Astrocyte of the hippocampus (primary cell): ENCODE data around the gene WNT10A.
"Not testable (repeated sequence)": the region's sequence is repeated elsewhere in the genome, so short reads cannot be mapped to it uniquely, and the experiment has no call there.

Source experiments
- DNase-seq: peaks from one replicate; pipeline ENCODE4 v3.0.0; 2011; ENCODE audit warnings: low read depth, low spot score

WNT10A gene

GRCh38 chr2:218880102-218880858 is at the start of gene WNT10A:
WNT10A (plus strand) TSS chr2:218880852; CDS start chr2:218880996, 144 bp downstream.
- DNase-seq, result no peak

DNA sequence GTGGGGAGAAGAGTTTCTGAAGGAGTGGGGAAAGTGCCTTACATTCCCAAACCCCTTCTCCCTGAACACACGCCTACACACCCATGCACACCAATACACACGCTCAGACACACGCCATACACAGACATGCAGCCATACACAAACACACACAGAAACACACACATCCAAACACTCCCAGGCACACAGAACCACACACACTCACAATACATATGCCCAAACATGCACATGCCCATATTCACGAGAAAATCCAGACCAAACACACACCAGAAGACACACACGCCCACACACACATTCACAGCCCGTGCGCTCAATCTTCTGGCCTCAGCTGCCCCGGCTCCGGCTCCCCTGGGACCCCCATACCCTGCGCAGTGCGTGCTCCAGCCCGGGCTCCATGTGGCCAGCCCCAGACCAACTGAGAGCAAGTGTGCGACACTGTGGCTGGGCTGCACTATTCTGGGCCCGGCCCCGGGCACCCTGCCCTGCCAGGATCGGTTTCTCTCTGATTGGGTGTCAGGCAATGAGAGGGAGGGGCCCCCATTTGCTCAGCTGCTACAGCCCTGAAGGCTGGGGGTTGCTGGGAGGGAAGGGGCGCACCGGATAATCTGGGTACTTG is 49.2 kb upstream of the WNT10A start, which contains the start of gene PRKAG3:
TSS of gene PRKAG3 (minus strand) at position 426 of the 613 bp plus-strand sequence.
- DNase-seq, result no peak

GRCh38 chr2:218832081-218832480 is 48.6 kb upstream of the WNT10A start:
- no peak for DNase-seq

- DNase-seq, result no peak
Observed at GRCh38 chr2:218832520-218832919, 48.1 kb upstream of the WNT10A start.

DNA sequence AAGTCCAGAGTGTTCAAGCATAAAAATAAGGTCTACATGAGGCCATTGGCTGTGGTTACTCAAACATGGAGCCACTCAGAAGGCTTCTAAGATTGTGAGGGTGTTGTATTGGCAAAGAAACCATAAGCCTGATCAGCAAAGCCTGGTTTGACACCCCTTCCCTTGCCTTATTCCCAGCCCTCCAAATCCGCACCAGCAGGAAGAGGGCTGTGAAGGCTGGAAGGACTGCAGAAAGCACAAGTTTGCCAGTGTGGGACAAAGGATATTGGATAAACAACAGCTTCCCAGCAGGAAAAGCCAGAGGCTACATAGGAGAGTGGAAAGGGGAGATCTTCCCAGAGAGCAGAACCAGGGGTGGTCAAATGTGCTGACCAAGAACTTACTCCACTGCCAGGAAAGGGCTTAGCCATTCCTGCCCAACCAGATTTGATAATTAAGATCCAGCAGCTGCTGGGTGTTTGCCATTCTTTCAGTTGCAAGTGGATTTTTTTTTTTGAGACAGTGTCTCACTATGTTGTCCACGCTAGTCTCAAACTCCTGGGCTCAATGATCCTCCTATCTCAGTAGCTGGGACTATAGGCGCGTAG is 47.5 kb upstream of the WNT10A start:
- no peak for DNase-seq

GRCh38 chr2:218834685-218835084 is 46.0 kb upstream of the WNT10A start:
- no peak for DNase-seq

GRCh38 chr2:218837495-218837894 is 43.2 kb upstream of the WNT10A start:
- no peak for DNase-seq

- no peak for DNase-seq
Observed at GRCh38 chr2:218839430-218839829, 41.2 kb upstream of the WNT10A start.

GRCh38 chr2:218839888-218840287 is 40.8 kb upstream of the WNT10A start:
- DNase-seq, result no peak

DNA sequence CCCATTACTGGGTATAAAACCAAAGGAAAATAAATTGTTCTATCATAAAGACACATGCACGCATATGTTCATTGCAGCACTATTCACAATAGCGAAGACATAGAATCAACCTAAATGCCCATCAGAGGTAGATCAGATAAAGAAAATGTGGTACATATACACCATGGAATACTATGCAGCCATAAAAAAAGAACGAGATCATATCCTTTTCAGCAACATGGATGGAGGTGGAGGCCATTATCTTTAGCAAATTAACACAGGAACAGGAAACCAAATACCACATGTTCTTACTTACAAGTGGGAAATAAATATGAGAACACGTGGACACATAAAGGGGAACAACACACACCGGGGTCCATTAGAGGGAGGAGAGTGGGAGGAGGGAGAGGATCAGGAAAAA is 36.3 kb upstream of the WNT10A start:
- not testable (repeated sequence) for DNase-seq

DNA sequence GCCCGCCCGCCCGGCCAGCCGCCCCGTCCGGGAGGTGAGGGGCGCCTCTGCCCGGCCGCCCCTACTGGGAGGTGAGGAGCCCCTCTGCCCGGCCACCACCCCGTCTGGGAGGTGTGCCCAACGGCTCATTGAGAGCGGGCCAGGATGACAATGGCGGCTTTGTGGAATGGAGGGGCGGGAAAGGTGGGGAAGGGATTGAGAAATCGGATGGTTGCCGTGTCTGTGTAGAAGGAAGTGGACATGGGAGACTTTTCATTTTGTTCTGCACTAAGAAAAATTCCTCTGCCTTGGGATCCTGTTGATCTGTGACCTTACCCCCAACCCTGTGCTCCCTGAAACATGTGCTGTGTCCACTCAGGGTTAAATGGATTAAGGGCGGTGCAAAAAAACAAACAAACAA is 33.7 kb upstream of the WNT10A start:
- not testable (repeated sequence) for DNase-seq

DNA sequence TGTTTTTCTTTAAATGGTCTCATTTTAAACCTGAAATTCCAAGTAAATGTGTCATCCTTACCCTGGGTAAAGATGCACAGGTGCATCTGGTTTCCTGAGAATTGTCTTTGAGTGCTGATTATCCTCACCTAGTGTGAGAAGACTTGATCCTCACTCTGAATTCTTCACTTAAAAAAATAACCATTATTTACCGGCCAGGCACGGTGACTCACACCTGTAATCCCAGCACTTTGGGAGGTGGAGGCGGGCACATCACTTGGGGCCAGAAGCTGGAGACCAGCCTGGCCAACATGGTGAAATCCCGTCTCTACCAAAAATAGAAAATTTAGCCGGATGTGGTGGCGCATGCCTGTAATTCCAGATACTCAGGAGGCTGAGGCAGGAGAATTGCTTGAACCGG is 30.9 kb upstream of the WNT10A start:
- DNase-seq, result no peak

DNA sequence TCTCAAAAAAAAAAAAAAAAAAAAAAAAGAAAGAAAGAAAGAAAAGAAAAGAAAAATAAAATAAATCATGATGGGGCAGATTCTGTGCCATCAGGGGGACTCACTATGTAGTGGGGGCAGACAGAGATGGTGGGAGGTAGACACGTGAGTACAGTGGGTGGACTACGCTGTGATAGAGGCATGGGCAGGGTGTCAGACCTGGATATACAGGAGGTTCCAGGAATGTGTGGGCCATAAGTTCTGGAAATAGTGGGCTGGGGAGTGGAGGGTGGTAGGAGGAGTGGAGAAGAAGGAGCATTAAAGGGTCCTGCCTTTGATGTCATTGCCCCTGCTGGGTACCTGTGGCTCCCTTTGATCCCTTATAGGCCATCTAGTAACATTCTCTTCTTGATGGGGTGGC is 29.9 kb upstream of the WNT10A start:
- no peak for DNase-seq

DNA sequence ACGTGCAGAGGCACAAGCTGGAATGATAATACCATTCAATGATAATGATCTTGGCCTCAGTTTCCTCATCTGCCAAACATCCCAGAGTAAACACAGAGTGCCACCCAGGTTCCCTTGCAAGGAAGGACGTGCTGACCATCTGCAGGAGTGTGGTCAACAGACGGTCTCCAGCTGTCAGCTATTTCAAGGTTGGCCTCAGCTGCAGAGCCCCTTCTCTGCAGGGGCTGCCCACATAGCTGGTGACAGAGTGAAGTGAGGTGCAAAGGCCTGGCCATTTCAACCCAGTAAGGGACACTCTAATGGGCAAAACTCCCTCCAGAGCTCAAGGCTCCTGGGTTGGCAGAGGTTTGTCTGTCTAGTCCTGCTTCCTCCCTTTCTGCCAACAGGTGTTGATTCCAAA is 29.4 kb upstream of the WNT10A start:
- no peak for DNase-seq

DNA sequence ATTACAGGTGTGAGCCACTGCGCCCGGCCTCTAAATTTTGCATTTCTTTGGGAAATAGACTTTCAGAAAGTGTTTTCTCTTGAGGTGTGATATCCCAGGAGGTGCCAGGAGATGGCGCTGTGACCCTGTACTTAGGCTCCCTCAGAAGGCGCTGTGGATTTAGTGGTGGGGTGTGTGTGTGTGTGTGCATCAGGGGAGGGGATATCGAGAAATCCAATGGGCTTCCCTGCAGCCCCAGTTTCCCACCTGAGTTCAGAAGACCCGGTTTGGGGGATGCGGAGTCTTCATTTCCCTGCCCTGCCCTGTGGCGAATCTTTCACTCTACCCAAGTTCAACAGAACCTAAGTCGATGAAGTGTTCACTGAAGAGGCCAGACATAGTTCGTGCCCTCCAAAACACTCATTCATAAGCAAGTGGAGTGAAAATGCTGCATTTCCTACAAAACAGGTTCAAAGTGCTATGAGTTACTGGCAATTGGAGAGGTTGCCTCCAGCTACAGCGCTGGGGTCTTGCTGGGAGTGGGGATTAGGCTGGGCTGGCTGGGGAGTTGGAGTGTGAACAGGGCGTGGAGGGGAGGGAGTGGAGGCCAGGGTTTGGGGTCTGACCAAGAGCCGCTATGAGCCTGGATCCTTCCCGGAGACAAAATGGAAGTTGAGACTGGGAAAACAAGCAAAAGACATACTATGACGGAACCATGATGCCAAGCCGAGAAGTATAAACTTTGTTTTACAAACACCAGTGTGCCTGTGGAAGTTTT is 27.6 kb upstream of the WNT10A start:
- peak; percentile 67 for DNase-seq

- DNase-seq, result peak; percentile 37
Observed at GRCh38 chr2:218853766-218854165, 26.9 kb upstream of the WNT10A start.

- DNase-seq, result no peak
Observed at GRCh38 chr2:218854860-218855259, 25.8 kb upstream of the WNT10A start.

- DNase-seq, result no peak
Observed at GRCh38 chr2:218855305-218856166, 25.1 kb upstream of the WNT10A start.

DNA sequence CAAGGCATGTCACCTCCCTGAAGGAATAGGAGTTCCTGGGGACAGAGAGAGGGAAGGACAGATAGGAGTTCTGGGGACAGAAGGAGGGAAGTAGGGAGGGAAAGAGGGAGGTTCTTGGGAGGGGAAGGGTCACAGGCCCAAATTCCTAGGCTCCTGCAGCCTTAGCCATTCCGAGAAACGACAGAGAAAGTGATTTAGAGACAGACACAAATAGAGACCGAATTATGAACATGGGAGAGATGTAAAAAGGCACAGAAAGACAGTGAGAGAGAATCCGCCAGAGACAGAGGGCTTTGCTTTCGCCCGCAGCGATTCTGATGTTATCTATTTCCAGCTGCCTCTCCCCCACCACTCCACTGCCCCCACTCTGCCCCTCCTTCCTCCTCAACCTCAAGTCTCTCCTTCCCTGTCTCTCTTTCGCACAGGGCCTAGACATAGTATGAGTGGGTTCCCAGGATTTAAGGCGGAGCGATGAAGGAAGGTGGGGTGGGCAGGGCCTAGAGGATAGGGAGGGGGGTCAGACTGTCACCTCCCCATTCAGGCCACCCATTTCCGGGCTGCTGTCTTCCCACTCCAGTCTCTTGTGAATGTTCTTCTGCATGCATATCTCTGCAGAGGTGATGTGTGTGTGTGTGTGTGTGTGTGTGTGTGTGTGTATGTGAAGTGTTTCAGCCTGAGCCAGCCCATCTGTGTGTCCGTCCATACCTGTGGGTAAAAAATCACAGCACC is 24.3 kb upstream of the WNT10A start:
- DNase-seq, result no peak

GRCh38 chr2:218856896-218857243 is 23.8 kb upstream of the WNT10A start:
- DNase-seq, result no peak
